KG1 (cell line): Measurements from ENCODE around the gene TBL1XR1.
"Not testable (repeated sequence)": the region's sequence is repeated elsewhere in the genome, so short reads cannot be mapped to it uniquely, and the experiment has no call there.

ENCODE experiments used
- DNase-seq: peaks from one replicate; lab custom pipeline; 2025; lab: John Stamatoyannopoulos, UW

TBL1XR1 gene

DNA sequence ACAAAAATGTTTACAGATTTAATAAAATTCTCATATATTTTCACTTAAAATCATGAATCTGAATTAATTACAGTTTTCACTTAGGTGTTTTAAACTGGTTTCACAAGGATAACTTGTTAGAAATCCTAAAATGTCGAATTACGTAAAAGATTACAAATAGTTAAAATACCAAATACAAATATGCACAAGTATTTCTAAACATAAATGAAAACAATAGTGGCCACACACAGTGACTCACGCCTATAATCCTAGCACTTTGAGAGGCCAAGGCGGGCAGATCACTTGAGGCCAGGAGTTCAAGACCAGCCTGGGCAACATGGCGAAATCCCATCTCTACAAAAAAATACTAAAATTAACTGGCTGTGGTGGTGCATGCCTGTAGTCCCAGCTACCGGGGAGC, 10.9 kb upstream of the TBL1XR1 start:
- DNase-seq, result no peak

- DNase-seq, result no peak
Measured at GRCh38 chr3:177206936-177207335, 9.7 kb upstream of the TBL1XR1 start.

- DNase-seq, result no peak
Measured at GRCh38 chr3:177203689-177204395, 6.6 kb upstream of the TBL1XR1 start.

DNA sequence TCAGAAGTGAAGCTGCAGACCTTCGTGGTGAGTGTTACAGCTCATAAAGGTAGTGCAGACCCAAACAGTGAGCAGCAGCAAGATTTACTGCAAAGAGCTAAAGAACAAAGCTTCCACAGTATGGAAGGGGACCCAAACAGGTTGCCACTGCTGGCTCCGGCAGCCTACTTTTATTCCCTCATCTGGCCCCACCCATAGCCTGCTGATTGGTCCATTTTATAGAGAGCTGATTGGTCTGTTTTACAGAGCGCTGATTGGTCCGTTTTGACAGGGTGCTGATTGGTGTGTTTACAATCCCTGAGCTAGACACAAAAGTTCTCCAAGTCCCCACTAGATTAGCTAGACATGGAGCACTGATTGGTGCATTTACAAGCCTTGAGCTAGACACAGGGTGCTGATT, 5.7 kb upstream of the TBL1XR1 start:
- not testable (repeated sequence) for DNase-seq

- no peak for DNase-seq
Measured at GRCh38 chr3:177201700-177202397, 4.6 kb upstream of the TBL1XR1 start.

GRCh38 chr3:177199206-177199760, 2.0 kb upstream of the TBL1XR1 start:
- DNase-seq, result no peak

DNA sequence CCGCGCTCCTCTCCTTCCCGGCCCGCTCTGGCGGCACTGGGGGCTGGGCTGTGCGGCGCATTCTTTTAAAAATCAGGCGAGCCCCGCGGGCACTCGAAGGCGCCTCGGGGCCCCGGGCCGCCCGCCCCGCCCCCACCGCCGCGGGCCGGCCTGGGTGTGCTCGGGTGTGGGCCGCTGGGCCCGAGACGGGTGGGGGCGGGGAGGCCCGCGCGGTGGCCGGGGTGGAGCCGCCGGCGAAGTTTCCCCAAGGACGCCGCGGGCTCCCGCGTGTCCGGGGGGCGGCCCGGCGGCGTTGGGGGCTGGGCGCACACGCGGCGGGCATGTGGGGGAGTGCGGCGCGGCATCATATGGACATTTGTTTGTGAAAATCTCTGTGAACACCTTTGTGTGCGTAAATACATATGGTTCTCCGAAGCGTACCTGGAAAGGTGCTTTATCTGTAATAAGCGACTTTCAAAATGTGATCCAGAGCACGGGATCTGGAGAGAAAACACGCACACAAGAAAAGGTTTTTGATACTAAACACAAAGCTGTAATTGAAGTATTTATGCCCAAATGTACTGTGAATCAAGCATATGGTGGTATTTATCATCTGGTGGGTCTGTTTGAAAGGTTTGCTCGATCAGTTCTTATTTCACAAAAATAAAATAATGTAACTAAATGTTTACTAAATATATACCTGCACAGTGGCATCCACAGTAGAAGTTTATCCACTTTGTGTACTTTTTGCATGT, 612 bp upstream of the TBL1XR1 start:
- DNase-seq, result peak; percentile 71

DNA sequence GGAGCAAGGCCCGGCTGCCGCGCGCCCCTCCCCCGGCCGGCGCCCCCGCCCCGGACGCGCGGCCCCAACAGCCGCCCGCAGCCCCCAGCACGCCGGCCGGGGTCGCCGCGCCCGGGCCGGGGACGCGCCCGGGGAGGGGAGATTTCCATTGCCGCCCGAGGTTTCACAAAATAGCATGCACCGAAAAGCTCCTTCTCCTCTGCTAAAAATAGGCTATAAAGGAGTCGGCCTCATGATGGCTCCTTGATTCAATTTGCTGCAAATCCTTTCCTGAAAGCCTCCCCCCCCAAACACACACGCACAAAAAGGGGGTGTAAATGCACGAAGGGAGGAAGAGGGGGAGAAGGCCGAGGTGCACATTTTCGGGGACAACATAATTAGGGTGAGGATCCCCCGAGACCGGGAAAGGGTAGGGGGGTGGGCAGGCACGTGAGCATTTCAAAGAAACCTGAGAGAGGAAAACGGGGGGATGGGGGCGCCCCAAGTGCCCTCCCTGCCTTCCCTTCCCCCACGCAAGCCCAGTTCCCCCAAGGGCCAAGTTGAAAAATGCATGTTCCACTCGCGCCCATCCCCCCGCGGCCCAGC, 734 bp downstream of the TBL1XR1 start:
- no peak for DNase-seq

DNA sequence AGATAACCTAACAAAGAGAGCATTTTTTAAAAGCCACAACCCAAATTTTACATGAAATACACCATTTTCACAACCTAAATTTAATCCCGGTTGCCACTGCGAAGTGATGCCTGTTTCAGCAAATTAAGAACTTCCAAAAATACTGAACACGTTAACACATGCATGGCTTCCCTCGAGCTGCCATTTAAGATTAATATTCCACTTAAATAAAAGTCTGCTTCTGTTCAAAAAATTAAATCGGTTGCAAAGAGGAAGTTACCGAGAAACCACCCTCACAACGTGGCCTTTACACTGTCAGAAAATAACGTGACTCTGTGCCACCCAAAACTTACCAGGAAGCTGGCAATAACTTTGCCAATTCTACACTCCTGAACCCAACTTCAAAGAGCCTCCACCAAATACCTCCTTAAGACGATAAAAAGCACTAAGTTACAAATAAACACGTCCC, 1.2 kb downstream of the TBL1XR1 start:
- peak; percentile 34 for DNase-seq

GRCh38 chr3:177195242-177195991, 1.9 kb downstream of the TBL1XR1 start:
- DNase-seq, result no peak

- no peak for DNase-seq
Measured at GRCh38 chr3:177194299-177194698, 3.0 kb downstream of the TBL1XR1 start.

- DNase-seq, result no peak
Measured at GRCh38 chr3:177193688-177194268, 3.5 kb downstream of the TBL1XR1 start.

- DNase-seq, result not testable (repeated sequence)
Measured at GRCh38 chr3:177193275-177193674, 4.0 kb downstream of the TBL1XR1 start.

DNA sequence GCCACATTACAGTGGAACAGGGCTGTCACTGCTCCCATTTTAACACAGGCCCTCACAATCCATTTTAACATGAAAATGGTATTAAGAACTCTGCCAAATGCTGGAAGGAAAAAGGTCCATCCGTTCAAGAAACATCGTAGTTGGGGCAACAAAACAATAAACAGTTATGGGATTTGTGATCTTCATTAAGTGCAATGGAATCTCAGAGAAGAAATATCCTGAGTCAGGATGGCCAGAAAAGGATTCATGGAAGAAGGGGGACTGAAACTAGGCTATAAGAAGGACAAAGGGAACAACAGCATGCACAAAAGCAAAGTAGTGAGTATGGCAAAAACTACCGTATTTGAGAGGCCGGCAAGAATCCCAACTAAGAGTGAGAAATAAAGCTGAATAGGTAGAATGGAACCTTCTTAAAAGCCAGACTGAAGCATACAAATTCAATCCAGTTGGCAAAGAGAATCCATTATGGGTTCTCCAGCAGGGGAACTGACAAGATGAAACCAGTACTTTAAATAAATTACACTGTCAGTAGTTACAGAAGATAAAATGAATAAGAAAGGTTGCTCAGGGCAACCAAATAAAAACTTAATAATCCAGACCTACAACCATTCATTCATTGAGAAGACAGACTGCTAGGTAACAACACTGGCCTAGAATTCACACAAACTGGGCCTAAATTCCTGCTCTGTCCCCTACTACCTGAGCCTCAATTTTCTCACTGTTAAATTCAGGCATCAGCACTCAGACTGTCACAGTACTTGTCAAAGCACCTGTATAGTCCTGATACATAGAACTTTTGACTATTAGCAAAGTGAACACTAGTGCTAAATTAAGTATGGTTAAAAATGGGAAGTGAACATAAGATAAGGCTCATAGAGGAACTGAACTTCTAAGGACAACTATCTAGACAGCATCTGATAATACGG, 6.3 kb downstream of the TBL1XR1 start:
- no peak for DNase-seq

- DNase-seq, result not testable (repeated sequence)
Measured at GRCh38 chr3:177190184-177190583, 7.1 kb downstream of the TBL1XR1 start.

DNA sequence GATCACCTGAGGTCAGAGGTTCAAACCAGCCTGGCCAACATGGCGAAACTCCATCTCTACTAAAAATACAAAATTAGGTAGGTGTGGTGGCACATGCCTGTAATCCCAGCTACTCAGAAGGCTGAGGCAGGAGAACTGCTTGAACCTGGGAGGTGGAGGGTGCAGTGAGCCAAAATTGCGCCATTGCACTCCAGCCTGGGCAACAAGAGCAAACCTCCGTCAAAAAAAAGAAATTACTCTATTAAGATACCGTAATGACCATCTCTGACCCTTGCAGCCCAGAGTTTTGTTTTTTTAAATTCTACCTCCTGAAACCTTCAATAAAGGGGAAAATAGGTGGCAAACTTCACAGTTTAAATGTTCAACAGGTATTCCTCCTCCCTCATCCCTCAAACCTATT, 9.0 kb downstream of the TBL1XR1 start:
- not testable (repeated sequence) for DNase-seq

- no peak for DNase-seq
Measured at GRCh38 chr3:177186306-177186705, 11.0 kb downstream of the TBL1XR1 start.

DNA sequence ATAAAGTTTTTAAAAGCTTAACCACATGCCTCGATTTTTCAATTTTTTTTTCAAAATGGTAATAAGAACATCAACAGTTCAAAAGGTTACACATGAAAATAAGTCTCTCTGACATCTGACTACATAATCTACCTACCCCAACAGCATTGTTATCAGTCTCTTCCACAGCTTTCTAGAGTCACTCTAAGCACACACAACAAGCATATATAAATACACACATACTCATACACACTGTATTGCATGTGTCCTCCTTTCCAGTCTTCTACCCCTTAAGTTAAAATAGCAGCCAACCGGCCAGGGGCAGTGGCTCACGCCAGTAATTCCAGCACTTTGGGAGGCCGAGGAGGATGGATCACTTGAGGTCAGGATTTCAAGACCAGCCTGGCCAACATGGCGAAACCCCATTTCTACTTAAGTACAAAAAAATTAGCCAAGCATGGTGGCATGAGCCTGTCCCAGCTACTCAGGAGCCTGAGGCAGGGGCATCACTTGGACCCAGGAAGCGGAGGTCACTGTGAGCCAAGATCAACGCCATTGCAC, 12.2 kb downstream of the TBL1XR1 start:
- DNase-seq, result no peak

GRCh38 chr3:177184602-177185001, 12.7 kb downstream of the TBL1XR1 start:
- not testable (repeated sequence) for DNase-seq

GRCh38 chr3:177182352-177182751, 14.9 kb downstream of the TBL1XR1 start:
- DNase-seq, result no peak
